Activated CD8-positive, alpha-beta memory T cell treated with anti-CD3 and anti-CD28 coated beads, Interleukin-2, amount 50 U/mL, for 1 hour (primary cell): ENCODE results near the gene DUSP22.

ENCODE experiments used
- DNase-seq: peaks from one replicate; pipeline ENCODE4 v3.0.0-alpha.2; 2020; ENCODE audit errors: extremely low read depth

DUSP22 gene

DNA sequence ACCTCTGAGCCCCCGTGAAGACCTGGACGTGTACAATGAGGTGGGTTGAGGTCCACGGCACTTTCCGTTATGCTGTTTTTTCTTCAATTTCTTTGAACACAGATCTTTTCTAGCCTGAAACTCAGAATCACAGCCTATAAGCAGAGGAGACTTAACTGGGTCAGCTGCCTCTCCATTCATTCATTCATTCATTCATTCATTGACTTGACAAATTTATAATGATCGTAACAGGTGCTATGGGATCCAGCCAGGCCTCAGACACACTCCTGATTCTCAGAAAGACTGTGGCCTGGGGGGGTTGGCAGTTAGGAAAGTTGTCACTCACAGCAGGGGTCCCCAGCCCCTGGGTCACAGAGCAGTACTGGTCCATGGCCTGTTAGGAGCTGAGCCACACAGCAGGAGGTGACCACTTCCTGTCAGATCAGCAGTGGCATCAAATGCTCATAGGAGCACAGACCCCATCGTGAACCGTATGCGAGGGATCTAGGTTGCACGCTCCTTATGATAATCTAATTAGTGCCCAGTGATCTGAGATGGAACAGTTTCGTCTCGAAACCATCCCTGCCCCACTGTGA, 60.7 kb downstream of the DUSP22 start:
- no peak for DNase-seq

DNA sequence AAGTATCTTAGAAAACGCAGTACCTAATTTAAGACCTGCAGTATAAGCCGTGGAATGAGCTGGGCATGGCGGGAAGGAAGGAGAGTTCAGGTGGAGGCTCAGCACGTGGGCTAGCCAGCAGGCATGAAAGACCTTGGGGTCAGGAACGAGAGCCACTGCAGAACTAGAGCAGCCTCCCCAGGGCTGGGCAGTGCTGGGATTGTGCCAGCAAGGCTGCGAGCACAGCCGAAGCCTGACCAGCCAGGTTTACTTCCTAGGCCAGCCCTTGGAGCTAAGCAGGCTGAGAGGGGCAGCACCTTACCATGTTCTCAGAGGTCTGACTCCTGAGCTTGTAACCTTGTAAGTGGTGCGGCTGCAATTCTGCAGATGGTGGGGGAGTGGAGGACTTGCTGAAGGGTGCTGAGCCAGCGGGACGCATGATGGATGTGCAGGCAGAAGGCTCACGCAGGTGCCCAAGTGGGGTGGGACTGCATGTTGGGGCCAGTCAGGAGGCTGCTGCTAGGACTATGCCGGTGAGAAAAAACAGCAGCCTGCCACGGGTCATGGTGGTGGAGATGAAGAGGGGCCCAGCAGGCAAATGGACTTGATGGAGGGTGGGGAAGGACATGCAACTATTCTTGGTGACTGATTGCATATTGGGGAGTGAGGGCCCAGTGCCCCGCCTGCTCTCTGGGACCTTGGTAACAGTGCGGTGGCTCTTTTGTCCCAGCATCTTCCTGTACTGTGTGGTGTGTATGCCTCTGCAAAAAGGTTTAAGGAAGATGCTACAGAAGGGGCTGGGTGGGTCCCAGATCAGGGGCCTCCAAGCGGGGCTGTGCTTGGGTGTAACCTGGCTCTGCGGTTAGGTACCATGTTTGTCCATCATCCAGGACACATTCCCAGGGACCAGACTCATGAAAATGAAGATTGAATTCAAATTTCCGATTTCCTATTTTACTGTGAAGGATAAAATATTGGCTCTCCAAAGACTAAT, 61.6 kb downstream of the DUSP22 start:
- no peak for DNase-seq

DNA sequence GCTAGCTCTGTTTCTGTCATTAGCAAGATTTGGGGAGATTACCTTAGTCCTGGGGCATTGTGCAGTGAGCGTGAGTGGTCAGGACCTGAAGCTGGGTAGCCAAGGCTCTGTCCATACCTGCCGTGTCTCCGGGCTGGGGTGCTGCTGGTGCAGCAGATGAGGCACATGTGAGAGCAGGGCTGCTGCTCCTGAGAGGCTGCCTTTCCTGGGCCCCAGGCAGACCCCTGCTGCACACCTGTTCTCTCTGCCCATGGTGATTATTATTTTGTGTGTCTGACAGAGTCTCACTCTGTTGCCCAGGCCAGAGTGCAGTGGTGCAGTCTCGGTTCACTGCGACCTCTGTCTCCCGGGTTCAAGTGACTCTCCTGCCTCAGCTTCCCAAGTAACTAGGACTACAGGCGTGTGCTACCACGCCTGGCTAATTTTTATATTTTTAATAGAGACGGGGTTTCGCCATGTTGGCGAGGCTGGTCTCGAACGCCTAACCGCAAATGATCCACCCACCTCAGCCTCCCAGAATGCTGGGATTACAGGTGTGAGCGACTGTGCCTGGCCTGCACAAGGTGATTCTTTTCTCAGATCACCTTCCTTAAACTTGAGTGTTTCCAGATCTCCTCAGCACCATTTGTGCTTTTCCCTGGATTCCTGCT, 62.5 kb downstream of the DUSP22 start:
- no peak for DNase-seq

DNA sequence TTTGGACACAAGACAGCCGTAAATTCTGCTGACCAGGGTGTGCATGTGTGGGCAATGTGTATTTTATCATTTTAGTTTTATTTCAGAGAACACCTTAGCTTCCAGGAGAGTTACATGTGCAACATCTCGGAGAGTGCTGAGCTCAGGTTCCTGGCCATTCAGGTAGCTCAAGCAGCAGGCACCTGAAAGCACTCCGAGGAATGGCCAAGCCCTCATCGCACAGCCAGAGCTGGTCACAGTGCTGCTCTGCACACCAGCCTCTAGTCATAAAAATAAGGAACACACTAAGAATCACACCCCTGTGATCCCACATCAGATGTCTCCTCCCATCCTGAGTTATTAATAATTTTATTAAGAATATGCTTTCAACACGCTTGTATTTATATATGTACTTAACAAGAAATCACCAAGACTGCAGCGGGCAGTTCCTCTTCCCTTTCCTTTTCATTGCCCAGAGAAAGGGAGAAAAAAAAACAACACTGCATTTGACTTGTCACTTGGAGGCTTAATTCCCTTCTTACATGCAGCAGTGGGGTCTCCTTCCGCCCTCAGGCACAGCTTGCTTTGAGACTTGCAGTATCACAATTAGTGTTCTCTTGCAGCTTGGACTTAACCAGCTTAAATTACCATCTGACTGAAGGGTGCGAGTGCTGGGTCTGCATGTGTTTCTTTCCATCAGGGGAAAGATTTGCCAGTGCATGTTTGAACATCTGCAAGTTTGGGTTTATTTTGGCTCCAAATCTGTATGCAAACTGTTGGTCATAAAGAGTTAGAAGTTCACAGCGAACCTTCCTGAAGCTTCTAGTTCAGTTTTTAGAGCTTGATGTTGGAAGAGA, 63.3 kb downstream of the DUSP22 start:
- no peak for DNase-seq

DNA sequence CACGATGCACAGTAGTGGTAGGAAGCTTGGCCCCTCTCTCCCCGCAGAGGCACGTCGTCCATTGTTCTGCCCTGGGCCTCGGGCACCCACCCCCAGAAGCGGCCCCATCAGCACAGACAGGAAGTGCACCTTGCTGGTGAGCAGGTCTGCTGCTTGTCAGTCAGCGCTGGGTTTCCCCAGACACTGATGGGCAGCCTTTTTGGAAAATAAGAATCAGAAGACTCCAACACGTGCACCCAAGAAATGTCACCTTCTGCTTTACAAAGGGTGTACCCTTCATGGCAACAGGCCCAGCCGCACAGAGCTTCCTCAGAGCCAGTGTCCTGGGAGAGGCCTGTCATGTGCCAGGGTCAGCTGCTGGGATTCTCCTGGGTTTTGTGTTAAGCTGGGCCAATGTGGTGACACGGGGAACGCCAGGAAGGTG, 64.6 kb downstream of the DUSP22 start:
- no peak for DNase-seq

DNA sequence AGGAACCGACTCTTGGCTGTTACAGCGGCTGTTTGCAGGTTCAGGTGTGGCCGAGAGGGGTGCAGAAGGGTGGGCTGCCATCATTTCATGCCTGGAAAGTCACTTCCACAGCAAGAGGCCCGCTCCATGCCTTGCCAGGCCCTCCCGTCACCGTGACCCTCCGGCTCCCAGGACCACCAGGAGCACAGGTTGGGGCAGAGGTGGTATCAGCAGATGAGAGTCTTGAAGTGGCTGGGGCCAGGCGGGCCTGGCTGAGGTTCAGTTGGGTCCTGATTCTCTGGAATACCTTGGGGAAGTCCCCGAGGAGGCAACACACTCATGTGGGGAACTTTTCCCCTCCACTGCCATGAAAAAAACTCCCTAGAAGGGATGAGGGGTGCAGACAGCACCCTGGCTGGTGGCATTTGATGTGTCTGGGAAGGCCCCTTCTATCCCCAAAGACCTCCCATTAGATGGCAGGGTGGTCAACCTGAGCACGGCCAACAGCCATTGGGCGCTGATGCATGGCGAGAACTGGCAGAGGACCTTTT, 65.0 kb downstream of the DUSP22 start:
- DNase-seq, result no peak

DNA sequence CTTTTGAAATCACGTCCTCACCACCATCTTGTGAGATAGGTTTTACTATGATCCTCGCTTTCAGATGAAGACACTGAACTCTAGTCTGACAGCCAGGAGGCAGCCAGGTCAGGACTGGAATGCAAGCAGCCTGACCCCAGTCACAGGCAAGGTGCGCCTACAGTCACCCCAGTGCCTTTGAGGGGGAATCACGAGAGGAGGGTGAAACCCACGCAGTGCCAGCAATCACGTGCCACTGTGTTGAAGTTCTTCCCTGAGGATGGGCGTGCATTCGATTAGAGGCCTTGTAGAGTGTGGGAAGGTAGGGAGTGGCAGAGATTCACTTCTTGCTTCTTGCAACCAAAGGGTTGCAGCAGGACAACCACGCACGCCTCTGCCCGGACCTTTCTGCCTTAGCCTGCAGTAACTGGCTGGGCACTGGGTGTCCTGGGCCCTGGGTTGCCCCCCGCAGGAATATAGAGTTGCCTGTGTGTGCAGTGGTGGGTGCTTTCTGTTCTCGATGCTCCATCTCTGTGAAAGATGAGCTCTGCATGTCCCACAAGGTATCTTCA, 65.6 kb downstream of the DUSP22 start:
- DNase-seq, result no peak

DNA sequence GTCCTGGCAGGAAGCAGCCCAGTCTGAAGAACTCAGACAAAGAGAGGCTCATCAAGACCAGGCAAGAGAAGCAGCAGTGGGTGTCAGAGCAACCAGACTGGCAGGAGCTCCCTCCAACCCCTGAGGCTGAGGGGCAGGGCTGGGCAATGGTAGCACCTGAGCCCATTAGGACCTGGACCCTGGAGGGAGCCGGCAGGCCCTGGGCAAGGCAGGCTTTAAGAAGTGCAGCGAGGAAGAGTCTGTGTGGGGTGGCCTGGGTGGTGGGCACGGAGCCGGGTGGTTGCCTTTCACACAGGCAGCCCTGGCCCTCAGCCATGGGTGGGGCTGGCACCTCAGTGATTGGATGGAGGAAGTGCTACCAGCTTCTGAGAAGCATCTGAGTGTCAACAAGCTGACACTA, 66.1 kb downstream of the DUSP22 start:
- DNase-seq, result no peak

DNA sequence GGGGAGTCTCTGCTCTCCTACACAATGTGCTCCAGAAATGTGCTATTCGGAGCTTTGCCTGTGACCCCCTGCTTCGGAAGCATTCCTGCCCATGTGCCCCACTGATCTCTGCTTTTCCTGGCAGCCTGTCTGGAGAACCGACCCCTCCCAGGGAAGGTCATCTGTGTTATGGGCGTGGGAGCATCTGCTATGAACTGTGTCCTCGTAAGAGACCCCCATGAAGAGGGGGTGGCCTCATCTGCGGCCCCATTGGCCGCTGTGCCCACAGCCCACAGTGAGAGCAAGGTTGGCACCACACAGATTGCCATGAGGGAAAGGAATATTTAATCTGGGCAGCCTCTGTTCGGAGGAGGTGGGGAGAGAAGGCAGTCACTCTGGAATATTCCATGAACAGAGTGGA, 66.6 kb downstream of the DUSP22 start:
- DNase-seq, result no peak

DNA sequence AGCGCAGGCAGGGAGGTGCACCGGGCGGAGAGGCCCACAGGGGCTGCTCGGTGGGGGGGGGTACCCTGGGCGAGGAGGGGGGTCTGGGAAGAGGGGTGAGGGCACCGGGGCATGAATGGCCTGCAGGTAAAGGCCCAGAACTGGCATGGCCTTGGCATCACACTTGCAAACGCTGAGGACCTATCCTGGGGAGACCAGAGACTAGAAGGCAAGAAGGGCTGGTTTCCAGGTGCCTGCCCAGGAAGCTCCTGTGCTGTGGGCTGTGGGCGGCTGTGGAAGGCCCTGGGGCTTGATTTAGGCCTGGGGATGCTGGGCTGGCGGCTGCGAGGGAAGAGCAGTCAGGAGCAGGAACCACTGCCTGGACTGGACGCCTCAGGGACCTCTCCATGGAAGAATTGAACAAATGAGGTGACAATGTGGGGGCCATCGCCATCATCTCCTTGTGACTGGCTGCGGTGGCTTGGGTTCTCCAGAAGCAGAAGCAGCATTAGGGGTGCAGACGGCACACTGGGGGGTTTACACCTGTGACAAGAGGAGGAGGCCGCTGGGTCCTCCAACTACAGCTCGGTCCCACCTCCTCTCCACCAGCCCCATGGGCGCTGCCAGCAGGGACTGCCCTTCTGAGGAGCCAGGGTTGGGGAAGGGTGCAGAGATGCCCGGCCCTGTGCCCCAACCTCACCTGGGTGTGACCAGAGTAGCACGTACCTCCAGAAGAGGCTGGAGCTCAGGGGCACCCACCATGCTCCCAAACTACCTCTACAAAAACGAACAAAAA, 67.2 kb downstream of the DUSP22 start:
- no peak for DNase-seq

DNA sequence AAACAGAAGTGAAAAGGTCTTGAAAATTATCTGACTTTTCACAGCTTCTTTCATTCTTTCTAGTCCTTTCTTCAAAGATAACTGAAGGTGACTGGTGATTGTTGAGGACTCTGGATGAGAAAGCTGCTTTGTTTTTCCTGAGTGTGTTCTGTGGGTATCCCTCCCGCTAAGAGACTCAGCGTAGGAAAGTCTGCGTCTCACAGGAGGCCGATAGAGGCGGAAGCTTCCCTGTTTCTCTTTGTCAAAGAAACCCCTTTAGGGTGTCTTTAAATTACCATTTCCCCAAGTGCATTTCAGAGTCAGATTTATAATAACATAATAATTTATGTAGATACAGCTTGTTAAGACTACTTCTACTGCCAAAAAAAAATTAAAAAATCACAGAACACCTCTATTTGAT, 68.1 kb downstream of the DUSP22 start:
- no peak for DNase-seq

DNA sequence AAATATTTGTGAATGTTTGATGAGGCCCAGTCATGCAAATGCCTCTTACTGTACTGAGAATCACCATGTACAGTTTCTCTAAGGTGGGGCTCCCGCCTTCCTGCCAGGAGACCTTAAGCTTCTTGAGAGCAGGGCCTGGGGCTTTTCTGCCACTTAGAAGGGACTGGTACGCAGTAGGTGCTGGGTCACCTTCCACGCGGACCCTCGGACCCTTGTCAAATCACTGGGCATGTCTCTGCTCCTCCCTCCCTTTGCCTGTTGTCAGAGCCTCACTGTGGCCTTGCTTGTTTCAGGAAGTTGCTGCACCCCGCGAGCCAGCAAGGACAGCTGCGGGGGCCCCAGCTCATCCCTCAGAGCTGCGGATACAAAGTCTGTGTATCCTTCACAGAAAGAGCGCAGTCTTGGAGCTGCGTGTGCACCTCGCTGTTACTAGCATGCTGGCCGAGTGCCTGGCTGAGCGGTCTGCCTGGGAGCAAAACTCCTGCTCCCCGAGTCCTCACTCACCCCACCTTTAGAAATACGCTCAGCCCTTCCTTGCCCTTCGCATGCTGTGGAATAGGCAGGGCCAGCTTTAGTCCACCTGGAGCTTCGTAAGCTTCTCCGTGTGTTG, 68.6 kb downstream of the DUSP22 start:
- no peak for DNase-seq

DNA sequence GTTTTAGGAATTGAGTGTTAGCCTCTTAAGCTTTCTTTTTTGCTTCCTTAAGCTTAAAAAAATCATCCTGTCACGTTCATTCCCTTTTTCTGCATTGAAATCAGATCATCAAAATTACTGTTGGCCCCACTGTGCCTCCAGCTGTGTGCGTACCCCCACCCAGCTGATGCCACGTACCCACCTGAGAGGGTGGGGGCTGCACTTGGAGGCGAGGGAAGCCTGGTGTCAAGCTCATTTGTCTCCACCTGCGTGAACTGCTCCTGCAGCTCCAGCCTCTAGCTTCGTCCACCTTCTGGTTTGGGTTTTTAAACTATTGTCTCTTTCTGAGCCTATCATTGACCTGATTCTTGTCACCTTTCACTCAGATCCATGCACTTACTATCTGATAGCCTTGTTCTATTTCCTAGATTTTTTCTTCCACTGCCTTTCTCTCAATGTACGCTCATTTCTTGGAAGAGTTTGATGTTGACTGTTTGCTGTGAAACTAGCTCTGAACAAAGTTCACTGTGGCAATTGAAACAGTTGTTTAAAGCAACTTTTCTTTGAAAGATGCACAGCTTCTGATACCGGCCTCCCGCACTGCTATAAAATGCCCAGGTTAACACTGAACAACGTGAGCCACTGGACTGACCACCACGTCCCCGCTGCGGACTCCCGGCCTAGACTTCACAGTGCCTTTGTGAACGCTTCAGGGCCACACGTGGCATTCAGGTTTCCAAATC, 69.3 kb downstream of the DUSP22 start:
- no peak for DNase-seq

DNA sequence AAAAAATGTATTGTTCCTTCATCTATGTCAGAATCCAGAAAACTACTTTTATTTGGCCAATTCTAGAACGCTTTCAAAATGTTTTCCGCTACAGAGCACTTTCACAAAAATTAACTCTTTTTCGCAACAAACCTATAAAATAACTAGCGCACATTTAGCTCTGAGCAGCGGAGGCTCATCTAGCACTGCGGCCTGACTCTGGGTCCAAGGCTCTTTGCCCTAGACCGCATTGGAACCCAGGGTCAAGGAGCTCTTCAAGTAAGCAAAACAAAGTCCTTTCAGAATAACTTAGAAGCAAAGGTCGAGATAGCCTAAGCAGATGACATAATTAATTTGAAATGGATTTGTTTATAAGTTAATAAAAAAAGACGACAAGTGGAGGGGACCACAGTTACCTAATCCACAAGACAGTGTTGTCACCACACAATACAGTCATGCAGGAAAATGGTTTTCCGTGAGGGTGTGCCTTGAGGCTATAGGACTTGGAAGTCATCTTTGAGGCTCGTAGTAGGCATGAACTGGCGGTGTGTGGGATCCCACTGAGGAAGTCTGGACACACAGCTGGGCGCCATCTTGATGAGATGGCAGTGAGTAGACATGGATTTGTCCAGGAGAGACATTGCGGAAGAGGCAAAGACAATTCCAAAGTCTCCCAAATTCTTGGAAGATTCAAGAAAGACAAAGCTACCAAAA, 70.1 kb downstream of the DUSP22 start:
- no peak for DNase-seq

DNA sequence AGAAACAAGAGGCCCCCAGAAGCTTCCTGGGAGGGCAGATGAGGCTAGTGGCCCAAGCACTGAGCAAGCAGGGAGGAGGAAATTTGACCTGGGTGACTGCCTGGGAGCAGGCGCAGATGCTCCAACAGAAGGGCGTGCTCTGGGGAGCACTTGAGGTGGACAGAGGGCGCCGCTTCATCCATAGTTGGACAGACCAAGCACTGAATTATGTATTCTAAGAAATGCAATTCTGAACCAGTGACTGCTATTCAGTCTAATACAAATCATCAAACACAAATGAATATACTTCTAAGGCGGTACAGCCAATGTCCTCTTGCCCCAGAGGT, 70.6 kb downstream of the DUSP22 start:
- DNase-seq, result no peak

DNA sequence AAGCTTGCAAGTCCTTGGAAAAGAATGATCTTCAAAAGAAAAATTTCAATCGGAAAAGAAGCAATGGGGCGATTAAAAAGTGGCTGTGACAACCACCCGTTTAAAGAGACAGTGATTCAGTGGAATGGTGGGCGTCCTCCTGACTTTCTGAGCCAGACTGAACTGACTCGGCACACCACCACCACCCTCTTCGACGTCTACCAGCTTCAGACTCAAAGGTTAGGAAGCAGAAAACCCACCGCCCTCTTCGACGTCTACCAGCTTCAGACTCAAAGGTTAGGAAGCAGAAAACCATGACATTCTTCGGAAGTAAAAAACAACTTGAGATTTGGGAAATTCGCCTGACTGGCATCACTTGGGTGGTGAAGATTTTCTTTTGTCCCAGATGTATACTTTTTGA, 71.0 kb downstream of the DUSP22 start:
- DNase-seq, result no peak

DNA sequence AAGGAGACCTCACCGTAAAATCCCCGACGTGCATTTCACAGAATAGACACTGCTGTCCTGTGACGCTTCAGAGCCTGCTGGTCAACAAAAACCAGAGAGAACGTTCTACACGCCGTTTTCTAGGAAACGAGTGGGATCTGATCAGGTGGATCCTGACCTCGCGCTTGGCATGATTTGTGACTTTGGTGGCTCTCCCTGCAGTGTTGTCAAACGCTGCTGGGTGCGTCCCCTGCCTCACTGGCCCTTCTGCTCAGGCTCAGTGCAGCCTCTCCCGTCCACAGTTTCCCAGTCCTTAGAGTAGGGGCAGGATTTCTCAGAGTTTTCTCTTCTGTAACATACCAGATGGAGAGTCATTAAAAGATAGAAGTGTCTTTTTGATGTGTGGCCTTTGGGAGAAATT, 71.6 kb downstream of the DUSP22 start:
- no peak for DNase-seq

DNA sequence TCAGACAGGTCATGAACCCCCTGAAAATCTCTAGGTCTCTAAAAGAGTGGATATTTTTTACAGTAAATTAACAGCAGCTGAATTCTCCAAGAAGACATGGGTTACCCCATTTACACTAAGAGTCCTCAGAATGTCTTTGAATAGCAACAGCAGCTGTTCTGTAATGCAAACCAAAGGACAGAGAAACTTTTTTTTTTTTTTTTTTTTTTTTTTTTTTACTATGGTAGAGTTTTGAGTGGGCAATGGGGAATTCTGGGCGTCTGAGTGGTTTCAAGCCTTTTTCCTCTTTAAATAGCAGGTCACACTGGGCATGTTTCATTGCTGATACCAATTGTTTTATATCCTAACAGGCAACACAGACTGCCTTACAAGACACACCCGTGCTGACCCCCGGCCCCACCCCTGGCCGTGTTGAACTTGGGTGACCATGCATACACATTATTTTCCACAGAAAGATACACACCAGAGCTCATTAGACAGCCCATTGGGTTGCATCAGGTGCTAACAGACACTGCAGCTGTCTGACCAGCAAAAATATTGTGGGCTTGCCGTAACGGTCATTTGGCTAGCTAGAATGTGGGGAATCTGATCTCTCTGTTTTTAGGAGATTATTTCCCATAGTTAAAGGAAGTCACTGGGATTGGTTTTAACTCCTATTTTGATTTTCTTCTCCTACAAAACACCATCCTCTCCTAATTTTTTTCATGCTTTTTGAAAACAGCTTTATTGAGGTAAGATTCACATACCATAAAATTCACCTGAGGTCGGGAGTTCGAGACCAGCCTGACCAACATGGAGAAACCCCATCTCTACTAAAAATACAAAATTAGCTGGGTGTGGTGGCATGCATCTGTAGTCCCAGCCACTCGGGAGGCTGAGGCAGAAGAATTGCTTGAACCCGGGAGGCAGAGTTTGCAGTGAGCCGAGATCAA, 72.6 kb downstream of the DUSP22 start:
- DNase-seq, result no peak
